Measurements from ENCODE around the gene DCTPP1. TPM values are rescaled to one million over a fixed set of nuclear protein-coding genes. Genes with fewer than 3 reads are reported as not detected.
"Not testable (repeated sequence)": the region's sequence is repeated elsewhere in the genome, so short reads cannot be mapped to it uniquely, and the experiment has no call there.

Gene DCTPP1
- total RNA-seq, 2 donors from 2014 or later: 14.4 to 18.7 TPM

GRCh38 chr16:30459456-30459855, 29.6 kb upstream of the DCTPP1 start:
- H3K4me3 ChIP-seq: no peak overlapping the region
- H3K4me1 ChIP-seq: no peaks in the 10 kb centered on the region
- no peak overlapping the region for H3K27ac ChIP-seq
- no peaks in the 10 kb centered on the region for H3K36me3 ChIP-seq
- DNase-seq (ENCODE audit: low spot score): no peak
- TF ChIP-seq CTCF (IDR thresholded peaks at IDR 0.05): no peak
- no peaks in the 10 kb centered on the region for H3K9me3 ChIP-seq
- no peaks in the 10 kb centered on the region for H3K27me3 ChIP-seq

GRCh38 chr16:30458561-30459394, 28.9 kb upstream of the DCTPP1 start:
- H3K27me3 ChIP-seq: no peaks in the 10 kb centered on the region
- DNase-seq (ENCODE audit: low spot score): no peak
- no peaks in the 10 kb centered on the region for H3K36me3 ChIP-seq
- H3K27ac ChIP-seq: no peak overlapping the region
- no peak for TF ChIP-seq CTCF (IDR thresholded peaks at IDR 0.05)
- no peaks in the 10 kb centered on the region for H3K4me1 ChIP-seq
- no peak overlapping the region for H3K4me3 ChIP-seq
- H3K9me3 ChIP-seq: no peaks in the 10 kb centered on the region

GRCh38 chr16:30457743-30458560, 28.1 kb upstream of the DCTPP1 start:
- no peak for TF ChIP-seq CTCF (IDR thresholded peaks at IDR 0.05)
- Histone ChIP-seq H3K27ac (no peak overlapping the region), H3K27me3 (no peaks in the 10 kb centered on the region), H3K9me3 (no peaks in the 10 kb centered on the region), H3K4me3 (no peak overlapping the region), H3K36me3 (no peaks in the 10 kb centered on the region), H3K4me1 (no peaks in the 10 kb centered on the region)
- DNase-seq (ENCODE audit: low spot score): no peak

GRCh38 chr16:30457256-30457655, 27.4 kb upstream of the DCTPP1 start:
- Histone ChIP-seq H3K36me3 (no peaks in the 10 kb centered on the region), H3K9me3 (no peaks in the 10 kb centered on the region), H3K27ac (no peak overlapping the region), H3K4me1 (no peaks in the 10 kb centered on the region), H3K27me3 (no peaks in the 10 kb centered on the region), H3K4me3 (no peak overlapping the region)
- no peak for TF ChIP-seq CTCF (IDR thresholded peaks at IDR 0.05)
- DNase-seq (ENCODE audit: low spot score): no peak

GRCh38 chr16:30456302-30456701, 26.5 kb upstream of the DCTPP1 start:
- DNase-seq (ENCODE audit: low spot score): no peak
- no peak overlapping the region for H3K27ac ChIP-seq
- H3K4me1 ChIP-seq: no peaks in the 10 kb centered on the region
- H3K4me3 ChIP-seq: no peak overlapping the region
- H3K27me3 ChIP-seq: no peaks in the 10 kb centered on the region
- no peak for TF ChIP-seq CTCF (IDR thresholded peaks at IDR 0.05)
- no peaks in the 10 kb centered on the region for H3K36me3 ChIP-seq
- no peaks in the 10 kb centered on the region for H3K9me3 ChIP-seq

GRCh38 chr16:30452709-30453580, 23.1 kb upstream of the DCTPP1 start:
- not testable (repeated sequence) for H3K4me3 ChIP-seq; DNase-seq (ENCODE audit: low spot score); H3K27me3 ChIP-seq; H3K9me3 ChIP-seq; H3K27ac ChIP-seq; H3K36me3 ChIP-seq; H3K4me1 ChIP-seq

All from right atrium auricular region (tissue), 2 donors.